Memory B cell (primary cell): ENCODE results near the gene FTO.
"Not testable (repeated sequence)": the region's sequence is repeated elsewhere in the genome, so short reads cannot be mapped to it uniquely, and the experiment has no call there.

ENCODE experiments used
- ATAC-seq: fragments of 150-1000 bp; cut with Tn5 transposase; 2 replicates; pipeline ENCODE4 v1.10.0; 2021; ENCODE audit warnings: low read depth, mild to moderate bottlenecking, moderate library complexity
- DNase-seq, 2 donors: peaks; one replicate each; pipeline ENCODE4 v3.0.0; 2022; ENCODE audit warnings: low spot score in 2 of 2
- H3K27ac Mint-ChIP-seq: one replicate; pipeline ENCODE4 v1.8.0; 2022; ENCODE audit warnings: mild to moderate bottlenecking, moderate library complexity, mixed read lengths
- H3K27me3 Mint-ChIP-seq: one replicate; pipeline ENCODE4 v1.8.0; 2022; ENCODE audit warnings: mixed read lengths
- H3K36me3 Mint-ChIP-seq: one replicate; pipeline ENCODE4 v1.8.0; 2022; ENCODE audit warnings: mild to moderate bottlenecking, mixed read lengths
- H3K4me1 Mint-ChIP-seq: one replicate; pipeline ENCODE4 v1.8.0; 2022; ENCODE audit warnings: mixed read lengths
- H3K4me3 Mint-ChIP-seq: one replicate; pipeline ENCODE4 v1.8.0; 2022; ENCODE audit warnings: mild to moderate bottlenecking, moderate library complexity, mixed read lengths
- H3K9me3 Mint-ChIP-seq: one replicate; pipeline ENCODE4 v1.8.0; 2022; ENCODE audit warnings: mixed read lengths

FTO gene

DNA sequence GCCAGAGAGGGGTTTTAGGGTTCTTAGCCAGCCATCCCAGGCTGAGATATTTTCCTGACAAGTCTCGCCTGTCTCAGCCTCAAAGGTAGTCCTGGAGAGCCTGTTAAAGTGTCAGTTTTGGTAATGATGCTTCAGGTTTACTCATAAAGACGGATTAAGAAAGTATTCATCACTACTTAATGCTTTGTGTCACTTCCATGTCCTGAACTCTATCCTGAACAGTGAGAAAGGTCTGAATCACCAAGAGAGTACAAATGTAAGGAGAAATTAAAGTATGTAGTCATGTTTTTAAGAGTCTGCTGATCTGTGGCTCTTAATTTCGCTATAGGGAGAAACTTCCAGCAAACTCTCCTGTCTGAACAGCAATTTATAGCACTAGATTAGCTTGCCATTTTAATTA lies 14.3 kb upstream of the FTO start:
- Mint-ChIP-seq H3K36me3 (peaks cover 13% of the 10 kb centered on the region), H3K4me1 (no peaks in the 10 kb centered on the region), H3K27ac (no peak overlapping the region), H3K27me3 (no peaks in the 10 kb centered on the region), H3K4me3 (no peak overlapping the region), H3K9me3 (no peaks in the 10 kb centered on the region)
- DNase-seq: no peak
- no peak for ATAC-seq

DNA sequence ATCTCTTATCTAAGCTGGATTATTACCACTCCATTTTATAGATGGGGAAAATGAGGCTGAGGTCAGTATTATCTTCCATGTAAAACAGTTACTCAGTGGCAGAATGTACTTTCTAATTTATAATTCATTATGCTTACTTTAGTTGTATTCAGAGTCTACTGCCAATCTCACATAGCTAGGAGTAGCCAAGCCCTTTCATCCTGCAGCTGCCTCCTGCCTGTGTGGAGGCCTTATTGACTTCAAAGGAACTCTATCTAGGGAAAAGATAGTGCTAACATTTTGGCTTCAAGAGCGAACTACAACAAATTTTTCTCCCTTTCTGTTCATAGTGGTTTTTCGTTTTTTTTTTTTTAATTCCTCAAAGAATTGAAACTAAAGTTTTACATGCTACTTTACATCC lies 13.2 kb upstream of the FTO start:
- Mint-ChIP-seq H3K4me3 (no peak overlapping the region), H3K27me3 (no peaks in the 10 kb centered on the region), H3K27ac (no peak overlapping the region), H3K9me3 (no peaks in the 10 kb centered on the region), H3K4me1 (no peaks in the 10 kb centered on the region), H3K36me3 (peaks cover 6% of the 10 kb centered on the region)
- no peak for ATAC-seq
- no peak for DNase-seq

DNA sequence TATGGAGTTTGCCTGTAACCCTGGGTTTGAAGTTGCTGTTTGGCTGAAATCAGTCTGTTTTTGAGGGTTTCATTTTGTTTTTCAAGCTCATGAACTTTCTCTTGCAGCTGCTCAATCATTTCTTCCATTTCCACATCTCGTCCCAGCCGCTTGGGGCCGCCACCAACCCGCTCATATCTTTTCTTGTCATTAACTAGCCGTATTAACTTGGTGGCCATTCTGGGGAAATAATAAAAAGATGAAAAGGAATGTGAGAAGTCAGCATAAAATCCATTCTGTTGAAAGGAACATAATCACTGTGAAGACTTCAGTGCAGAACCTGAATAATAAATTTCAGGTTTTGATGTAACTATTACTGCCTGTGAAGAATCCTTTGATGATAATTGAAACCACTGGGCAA lies 11.8 kb upstream of the FTO start:
- Mint-ChIP-seq H3K9me3 (no peaks in the 10 kb centered on the region), H3K27ac (no peak overlapping the region), H3K27me3 (no peaks in the 10 kb centered on the region), H3K4me1 (no peaks in the 10 kb centered on the region), H3K36me3 (peaks cover 5% of the 10 kb centered on the region), H3K4me3 (no peak overlapping the region)
- DNase-seq: no peak
- ATAC-seq: no peak

DNA sequence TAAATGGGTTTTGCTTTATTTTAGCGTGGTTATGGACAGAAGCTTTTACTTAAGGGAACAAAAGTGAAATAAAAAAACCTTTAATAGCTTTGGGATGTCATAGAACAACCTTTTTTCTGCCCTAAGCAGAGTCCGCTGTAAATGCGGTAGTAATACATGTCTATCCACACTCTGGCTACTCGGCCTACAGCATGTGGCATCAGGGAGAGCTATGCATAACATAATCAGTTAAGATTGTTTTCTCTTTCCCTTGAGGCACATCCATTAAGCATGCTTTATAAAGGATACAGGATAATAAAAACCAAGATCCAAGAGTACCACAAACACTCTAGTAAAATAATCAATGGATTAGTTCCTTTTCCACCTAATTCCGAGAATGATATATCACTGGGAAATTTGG lies 10.6 kb upstream of the FTO start:
- peaks cover 5% of the 10 kb centered on the region for H3K36me3 Mint-ChIP-seq

GRCh38 chr16:53695070-53695469 lies 8.9 kb upstream of the FTO start:
- Mint-ChIP-seq H3K27ac (no peak overlapping the region), H3K36me3 (peaks cover 7% of the 10 kb centered on the region)
- ATAC-seq: no peak

More for the DNA sequence above, 10.6 kb upstream of the FTO start:
- no peak for DNase-seq
- Mint-ChIP-seq H3K9me3 (no peaks in the 10 kb centered on the region), H3K27ac (no peak overlapping the region), H3K4me1 (no peaks in the 10 kb centered on the region), H3K27me3 (no peaks in the 10 kb centered on the region), H3K4me3 (no peak overlapping the region)
- no peak for ATAC-seq

DNA sequence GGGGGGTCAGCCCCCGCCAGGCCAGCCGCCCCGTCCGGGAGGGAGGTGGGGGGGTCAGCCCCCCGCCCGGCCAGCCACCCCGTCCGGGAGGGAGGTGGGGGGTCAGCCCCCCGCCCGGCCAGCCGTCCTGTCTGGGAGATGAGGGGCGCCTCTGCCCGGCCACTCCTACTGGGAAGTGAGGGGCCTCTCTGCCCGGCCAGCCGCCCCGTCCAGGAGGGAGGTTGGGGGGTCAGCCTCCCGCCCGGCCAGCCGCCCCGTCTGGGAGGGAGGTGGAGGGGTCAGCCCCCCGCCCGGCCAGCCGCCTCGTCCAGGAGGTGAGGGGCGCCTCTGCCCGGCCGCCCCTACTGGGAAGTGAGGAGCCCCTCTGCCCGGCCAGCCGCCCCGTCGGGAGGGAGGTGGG lies 5.7 kb upstream of the FTO start:
- H3K36me3 Mint-ChIP-seq, H3K9me3 Mint-ChIP-seq, H3K27me3 Mint-ChIP-seq, H3K4me1 Mint-ChIP-seq, H3K27ac Mint-ChIP-seq, DNase-seq, ATAC-seq, H3K4me3 Mint-ChIP-seq: not testable (repeated sequence)

More at GRCh38 chr16:53695070-53695469, 8.9 kb upstream of the FTO start:
- no peaks in the 10 kb centered on the region for H3K27me3 Mint-ChIP-seq
- no peak overlapping the region for H3K4me3 Mint-ChIP-seq
- no peaks in the 10 kb centered on the region for H3K4me1 Mint-ChIP-seq
- no peaks in the 10 kb centered on the region for H3K9me3 Mint-ChIP-seq
- no peak for DNase-seq

GRCh38 chr16:53704445-53704813 lies 473 bp downstream of the FTO start:
- Mint-ChIP-seq H3K27ac (peak overlapping the region; percentile 93), H3K4me3 (peak overlapping the region; percentile 96), H3K9me3 (no peaks in the 10 kb centered on the region), H3K4me1 (peaks cover 21% of the 10 kb centered on the region), H3K27me3 (no peaks in the 10 kb centered on the region), H3K36me3 (peaks cover 8% of the 10 kb centered on the region)
- DNase-seq (no peak), ATAC-seq (no peak)

- no peaks in the 10 kb centered on the region for H3K9me3 Mint-ChIP-seq
- peaks cover 29% of the 10 kb centered on the region for H3K4me1 Mint-ChIP-seq
- H3K27ac Mint-ChIP-seq: no peak overlapping the region
- DNase-seq (no peak), ATAC-seq (no peak)
- peaks cover 17% of the 10 kb centered on the region for H3K36me3 Mint-ChIP-seq
- no peaks in the 10 kb centered on the region for H3K27me3 Mint-ChIP-seq
- no peak overlapping the region for H3K4me3 Mint-ChIP-seq
Measured at GRCh38 chr16:53707671-53708070, 3.7 kb downstream of the FTO start.

- DNase-seq: no peak
- H3K4me3 Mint-ChIP-seq: no peak overlapping the region
- no peak for ATAC-seq
- H3K36me3 Mint-ChIP-seq: peaks cover 19% of the 10 kb centered on the region
- peaks cover 30% of the 10 kb centered on the region for H3K4me1 Mint-ChIP-seq
- no peaks in the 10 kb centered on the region for H3K9me3 Mint-ChIP-seq
- H3K27ac Mint-ChIP-seq: no peak overlapping the region
- no peaks in the 10 kb centered on the region for H3K27me3 Mint-ChIP-seq
Measured at GRCh38 chr16:53708490-53708889, 4.5 kb downstream of the FTO start.

DNA sequence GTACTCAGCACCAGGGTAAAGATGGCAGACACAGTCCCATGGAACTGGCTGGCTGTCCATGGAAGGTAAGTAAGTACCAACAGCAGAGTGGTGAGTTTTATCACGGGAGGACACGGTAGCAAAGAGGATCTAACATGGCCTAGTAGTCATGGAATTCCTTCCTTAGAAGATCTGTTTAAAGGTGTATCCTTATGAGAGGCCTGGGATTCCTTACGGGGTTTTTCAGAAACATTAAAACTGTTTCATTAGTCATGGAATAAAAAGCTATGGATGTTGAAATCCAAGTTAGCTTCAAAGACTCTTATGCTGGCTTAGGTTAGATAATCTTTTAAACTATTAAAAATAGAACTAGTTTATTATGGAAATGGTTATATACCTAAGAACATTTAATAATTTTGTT lies 7.4 kb downstream of the FTO start:
- Mint-ChIP-seq H3K9me3 (no peaks in the 10 kb centered on the region), H3K27ac (no peak overlapping the region), H3K27me3 (no peaks in the 10 kb centered on the region), H3K4me3 (no peak overlapping the region), H3K36me3 (peaks cover 19% of the 10 kb centered on the region), H3K4me1 (peaks cover 32% of the 10 kb centered on the region)
- ATAC-seq: no peak
- no peak for DNase-seq

DNA sequence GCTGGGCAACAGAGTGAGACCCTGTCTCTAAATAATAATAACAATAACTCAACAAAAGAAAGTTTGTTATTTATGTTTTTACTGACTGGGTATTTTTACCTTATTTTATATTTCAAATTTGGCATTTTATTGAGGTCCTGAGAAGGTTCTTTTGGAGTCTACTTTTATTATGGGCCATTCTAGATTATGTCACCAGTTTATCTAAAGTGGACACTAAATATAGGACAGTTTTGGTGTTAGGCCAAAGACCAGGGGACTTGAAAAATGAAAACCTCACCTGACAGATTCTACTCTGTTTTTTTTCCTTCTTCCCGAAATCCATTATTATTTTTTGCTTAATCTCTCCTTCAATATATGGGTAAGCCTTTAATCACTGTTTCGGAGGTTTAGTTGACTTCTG lies 8.1 kb downstream of the FTO start:
- no peaks in the 10 kb centered on the region for H3K27me3 Mint-ChIP-seq
- H3K36me3 Mint-ChIP-seq: peaks cover 19% of the 10 kb centered on the region
- H3K4me1 Mint-ChIP-seq: peaks cover 28% of the 10 kb centered on the region
- no peak for ATAC-seq
- no peak for DNase-seq
- H3K4me3 Mint-ChIP-seq: no peak overlapping the region
- H3K27ac Mint-ChIP-seq: no peak overlapping the region
- no peaks in the 10 kb centered on the region for H3K9me3 Mint-ChIP-seq

DNA sequence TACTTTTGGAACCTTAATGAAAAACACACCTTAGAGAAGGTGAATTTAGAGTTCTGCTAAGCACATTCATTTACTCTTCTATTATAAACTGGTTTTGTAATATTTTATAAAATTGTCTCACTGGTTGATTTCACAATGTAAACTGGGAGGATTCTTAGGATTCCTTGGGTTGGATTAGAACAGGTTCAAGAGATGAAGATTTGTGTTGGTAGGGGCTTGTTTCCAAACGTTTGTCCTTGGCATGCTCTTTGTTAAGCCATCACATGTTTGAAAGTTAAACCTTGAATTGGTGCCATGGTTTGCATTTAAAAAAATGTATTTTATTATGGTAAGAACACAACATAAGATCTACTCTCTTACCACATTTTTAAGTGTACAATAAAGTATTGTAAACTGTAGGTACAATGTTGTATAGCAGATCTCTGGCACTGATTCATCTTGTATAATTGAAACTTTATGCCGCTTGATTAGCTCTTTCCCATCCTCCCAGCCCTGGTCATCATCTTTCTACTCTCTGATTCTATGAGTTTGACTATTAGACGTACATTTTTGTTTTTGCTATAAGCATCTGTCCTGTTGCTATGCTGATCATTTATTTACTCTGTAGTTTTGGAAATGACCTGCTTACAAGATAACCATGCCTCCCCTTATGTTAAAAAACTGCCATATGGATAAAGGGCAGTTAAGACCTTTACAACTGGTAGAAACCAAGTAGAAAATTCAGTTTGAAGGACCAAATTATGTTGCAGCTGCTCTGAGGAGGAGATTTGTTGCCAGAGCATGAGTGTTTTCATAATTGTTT lies 9.6 kb downstream of the FTO start:
- Mint-ChIP-seq H3K4me1 (peaks cover 26% of the 10 kb centered on the region), H3K27me3 (no peaks in the 10 kb centered on the region), H3K36me3 (peaks cover 13% of the 10 kb centered on the region), H3K4me3 (no peak overlapping the region), H3K27ac (no peak overlapping the region), H3K9me3 (no peaks in the 10 kb centered on the region)
- no peak for ATAC-seq
- no peak for DNase-seq

DNA sequence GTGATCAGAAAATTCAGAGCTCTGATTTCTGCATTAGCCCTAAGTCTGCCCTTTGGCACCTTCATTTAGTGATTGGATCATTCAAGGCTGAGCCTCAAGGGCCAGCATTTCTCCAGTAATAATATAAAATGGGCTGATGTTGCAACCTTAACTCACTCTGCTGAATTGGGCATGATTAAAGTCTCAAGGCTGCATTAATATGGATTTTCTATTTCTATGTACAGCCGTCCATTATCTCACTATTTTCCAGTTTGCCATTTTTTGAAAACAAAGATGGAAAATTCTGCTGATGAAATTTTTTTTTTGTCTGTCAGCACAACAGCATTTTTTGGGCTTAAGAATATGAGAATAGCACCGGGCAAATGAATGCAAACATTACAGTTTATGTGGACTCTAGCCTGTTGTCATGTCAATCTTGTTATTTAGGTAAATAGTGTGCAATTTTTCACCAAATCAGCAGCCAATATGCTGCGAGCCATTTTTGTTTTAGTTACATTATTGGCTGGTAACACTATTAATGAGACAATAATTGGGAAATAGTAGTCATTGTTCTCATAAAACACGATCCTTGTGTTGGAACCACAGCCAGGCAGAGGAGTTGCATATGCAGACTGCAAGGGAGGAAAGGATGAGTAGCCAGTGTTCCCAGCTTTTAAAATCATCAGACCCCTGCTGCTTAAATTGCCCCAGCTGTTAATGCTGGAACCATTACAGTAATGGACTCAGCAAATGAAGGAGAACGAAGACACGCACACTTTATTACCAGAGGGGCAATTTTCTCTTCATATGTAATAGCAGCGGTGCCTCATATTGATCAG lies 10.5 kb downstream of the FTO start:
- no peak overlapping the region for H3K4me3 Mint-ChIP-seq

DNA sequence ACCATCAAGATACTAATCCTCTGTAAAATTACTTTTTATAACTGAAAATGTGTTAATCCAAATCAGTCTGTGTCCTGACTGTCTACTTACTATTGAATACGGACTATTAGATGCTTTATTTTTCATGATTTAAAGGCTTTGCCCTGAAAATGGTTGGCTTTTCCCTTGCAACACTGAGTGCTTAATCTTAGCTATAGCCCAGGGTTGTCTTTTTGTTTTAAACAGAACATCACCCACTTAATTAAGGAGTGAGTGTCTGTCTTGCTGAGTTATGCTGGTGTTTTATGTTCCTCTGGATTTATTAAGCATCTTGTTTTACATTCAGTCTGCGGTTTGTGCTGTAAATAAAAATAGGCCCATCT lies 11.0 kb downstream of the FTO start:
- no peak overlapping the region for H3K4me3 Mint-ChIP-seq
- ATAC-seq (no peak), DNase-seq (no peak)
- H3K9me3 Mint-ChIP-seq: no peaks in the 10 kb centered on the region
- peaks cover 24% of the 10 kb centered on the region for H3K4me1 Mint-ChIP-seq
- no peaks in the 10 kb centered on the region for H3K27me3 Mint-ChIP-seq
- H3K27ac Mint-ChIP-seq: no peak overlapping the region
- H3K36me3 Mint-ChIP-seq: peaks cover 10% of the 10 kb centered on the region

More for the DNA sequence above, 10.5 kb downstream of the FTO start:
- Mint-ChIP-seq H3K9me3 (no peaks in the 10 kb centered on the region), H3K27me3 (no peaks in the 10 kb centered on the region), H3K27ac (no peak overlapping the region), H3K4me1 (peaks cover 26% of the 10 kb centered on the region), H3K36me3 (peaks cover 12% of the 10 kb centered on the region)
- DNase-seq (no peak), ATAC-seq (no peak)
